Panc1 (cell line): ENCODE results near the gene SLC25A33. TPM values are rescaled to one million over a fixed set of nuclear protein-coding genes. Genes with fewer than 3 reads are reported as not detected.

Experiments
- ATAC-seq: fragments of 200-7000 bp; cut with Tn5 transposase; 2 replicates; pipeline ENCODE4 v1.9.1; 2020; ENCODE audit warnings: mild to moderate bottlenecking, moderate library complexity
- BruUV-seq: library from RNA; stranded (reverse); fragments of 400-500 nt; replicated peaks from 2 replicates; lab custom pipeline; 2021; lab: Mats Ljungman, UMichigan
- CTCF ChIA-PET: fragments of 300-600 bp; sonication (Branson Sonifier 250); formaldehyde crosslinking; loops from one replicate; lab custom pipeline; 2022; ENCODE audit warnings: antibody characterized with exemption; lab: Charles Lee
- POLR2A ChIA-PET: fragments of 300-600 bp; sonication (Branson Sonifier 250); formaldehyde crosslinking; loops from one replicate; lab custom pipeline; 2022; ENCODE audit warnings: antibody characterized with exemption; lab: Charles Lee
- DNase-seq: peaks from one replicate; pipeline ENCODE4 v3.0.0-alpha.2; 2010; ENCODE audit warnings: low read depth, low spot score
- H3K27ac ChIP-seq: 2 replicates; pipeline ENCODE4 v1.5.1; 2011; ENCODE audit warnings: mild to moderate bottlenecking, low read length, inconsistent platforms
- H3K27me3 ChIP-seq: fragments of 200-500 bp; sonication (Bioruptor generic); 2 replicates; pipeline ENCODE4 v1.6.0; 2014; ENCODE audit warnings: low read length, inconsistent platforms; ENCODE audit not compliant: control insufficient read depth, insufficient read depth
- H3K36me3 ChIP-seq: fragments of 200-500 bp; sonication (Bioruptor generic); 2 replicates; pipeline ENCODE4 v1.5.1; 2014; ENCODE audit warnings: inconsistent platforms, mild to moderate bottlenecking, low read length, moderate library complexity; ENCODE audit not compliant: control insufficient read depth, insufficient read depth
- H3K4me1 ChIP-seq: 2 replicates; pipeline ENCODE4 v1.5.1; 2011; ENCODE audit warnings: inconsistent platforms, mild to moderate bottlenecking, low read length, moderate library complexity; ENCODE audit not compliant: control insufficient read depth, insufficient read depth
- H3K4me3 ChIP-seq, 2 experiments: 2 replicates each; pipeline ENCODE4 v1.5.1; 2011 to 2012; ENCODE audit warnings: low read depth in 2 of 2, low read length in 2 of 2, mild to moderate bottlenecking in 2 of 2, inconsistent platforms in 1 of 2, moderate library complexity in 1 of 2
- H3K9me3 ChIP-seq: fragments of 200-500 bp; sonication (Bioruptor generic); 2 replicates; pipeline ENCODE4 v1.5.1; 2014; ENCODE audit warnings: low read depth, mild to moderate bottlenecking, inconsistent platforms, low read length, moderate library complexity; ENCODE audit not compliant: control insufficient read depth, insufficient read depth
- CTCF ChIP-seq: fragments of 450-650 bp; IDR thresholded peaks from 2 replicates; pipeline ENCODE4 v1.5.1; 2017; ENCODE audit warnings: mild to moderate bottlenecking
- POLR2AphosphoS5 ChIP-seq: IDR thresholded peaks from 2 replicates; pipeline ENCODE4 v1.6.1; 2012; ENCODE audit warnings: mild to moderate bottlenecking, low read depth, low read length, moderate library complexity
- REST ChIP-seq, 2 experiments: IDR thresholded peaks; 2 replicates each; pipeline ENCODE4 v1.6.1; 2011 to 2012; ENCODE audit warnings: low read depth in 2 of 2, control low read depth in 1 of 2, low read length in 1 of 2, mild to moderate bottlenecking in 1 of 2, moderate library complexity in 1 of 2; ENCODE audit not compliant: insufficient read depth in 1 of 2
- SIN3A ChIP-seq: IDR thresholded peaks from 2 replicates; pipeline ENCODE4 v1.6.1; 2012; ENCODE audit warnings: low read depth, mild to moderate bottlenecking, low read length, moderate library complexity, borderline replicate concordance; ENCODE audit not compliant: insufficient read depth
- TCF7L2 ChIP-seq: IDR thresholded peaks from 2 replicates; pipeline ENCODE4 v1.6.1; 2011; ENCODE audit warnings: mild to moderate bottlenecking, low read depth, low read length, inconsistent platforms
- in situ Hi-C: cut with HindIII; loops from 2 replicates; pipeline ENCODE4 v1.10.0; 2016; ENCODE audit warnings: low sequenced_read_pairs, low pct_unique_long_range_greater_than_20kb
- intact Hi-C: fragments of 100-400 bp; cut with micrococcal nuclease; formaldehyde crosslinking; loops from one replicate; pipeline ENCODE4 v1.10.0; 2022; ENCODE audit not compliant: unreplicated experiment
- total RNA-seq: library from RNA; stranded (reverse); gene quantifications from one replicate; pipeline ENCODE4 v1.2.1, GENCODE V29; 2021; ENCODE audit not compliant: unreplicated experiment

The SLC25A33 gene
- total RNA-seq, 1 experiment from 2014 or later: 13.4 TPM

- H3K4me1 ChIP-seq: no peaks in the 10 kb centered on the region; the same call in 1 of the 2 replicates
- no peak for TF ChIP-seq CTCF
- no peak for TF ChIP-seq TCF7L2
- TF ChIP-seq REST (IDR thresholded peaks at IDR 0.05; ENCODE audit: insufficient read depth in 1 of 2, low read depth in 2 of 2, low read length in 1 of 2): no peak
- no peak for TF ChIP-seq SIN3A
- TF ChIP-seq POLR2AphosphoS5: no peak
- in situ Hi-C loops (no loop called here), intact Hi-C loops (loop anchor here (1.0 to 10.0 kb wide), 2 partner anchors 77 to 121 kb away; no protein-coding TSS in a partner anchor)
- no peaks in the 10 kb centered on the region for H3K27me3 ChIP-seq
- no peaks in the 10 kb centered on the region for H3K36me3 ChIP-seq
- ATAC-seq (no peak), DNase-seq (no peak)
- H3K9me3 ChIP-seq: no peaks in the 10 kb centered on the region
- H3K4me3 ChIP-seq: peak overlapping the region in 1 of 2 experiments; percentile 48; a peak in 1 of 4 replicates
- no peak overlapping the region for H3K27ac ChIP-seq
- CTCF ChIA-PET: interaction anchor here (0.6 to 1.2 kb wide), 11 partner anchors 11 to 882 kb away, joined by 3 to 10 read pairs (median 4); partner anchors contain the start of gene SLC25A33
- no TSS peak for BruUV-seq
- POLR2A ChIA-PET: no interaction called here
These were observed 43.4 kb upstream of the SLC25A33 start for GRCh38 chr1:9495854-9496374.

- ATAC-seq (no peak), DNase-seq (no peak)
- TF ChIP-seq TCF7L2 (no peak), CTCF (no peak), SIN3A (no peak), POLR2AphosphoS5 (no peak), REST (IDR thresholded peaks at IDR 0.05; ENCODE audit: insufficient read depth in 1 of 2, low read depth in 2 of 2, low read length in 1 of 2) (no peak)
- in situ Hi-C loops (no loop called here), intact Hi-C loops (no loop called here)
- CTCF ChIA-PET: no interaction called here
- BruUV-seq: no TSS peak
- Histone ChIP-seq H3K36me3 (no peaks in the 10 kb centered on the region), H3K4me1 (no peaks in the 10 kb centered on the region), H3K9me3 (no peaks in the 10 kb centered on the region), H3K27me3 (no peaks in the 10 kb centered on the region), H3K4me3 (no peak overlapping the region), H3K27ac (no peak overlapping the region)
- POLR2A ChIA-PET: no interaction called here
These were observed 38.2 kb upstream of the SLC25A33 start for GRCh38 chr1:9500756-9501754.
